T-helper 1 cell (primary cell): Measurements from ENCODE around the gene BDH1.
"Not testable (repeated sequence)": the region's sequence is repeated elsewhere in the genome, so short reads cannot be mapped to it uniquely, and the experiment has no call there.

Experiments
- DNase-seq, 5 donors: peaks; one replicate each; pipeline ENCODE4 v3.0.0-alpha.2; 2012 to 2020

BDH1 gene

DNA sequence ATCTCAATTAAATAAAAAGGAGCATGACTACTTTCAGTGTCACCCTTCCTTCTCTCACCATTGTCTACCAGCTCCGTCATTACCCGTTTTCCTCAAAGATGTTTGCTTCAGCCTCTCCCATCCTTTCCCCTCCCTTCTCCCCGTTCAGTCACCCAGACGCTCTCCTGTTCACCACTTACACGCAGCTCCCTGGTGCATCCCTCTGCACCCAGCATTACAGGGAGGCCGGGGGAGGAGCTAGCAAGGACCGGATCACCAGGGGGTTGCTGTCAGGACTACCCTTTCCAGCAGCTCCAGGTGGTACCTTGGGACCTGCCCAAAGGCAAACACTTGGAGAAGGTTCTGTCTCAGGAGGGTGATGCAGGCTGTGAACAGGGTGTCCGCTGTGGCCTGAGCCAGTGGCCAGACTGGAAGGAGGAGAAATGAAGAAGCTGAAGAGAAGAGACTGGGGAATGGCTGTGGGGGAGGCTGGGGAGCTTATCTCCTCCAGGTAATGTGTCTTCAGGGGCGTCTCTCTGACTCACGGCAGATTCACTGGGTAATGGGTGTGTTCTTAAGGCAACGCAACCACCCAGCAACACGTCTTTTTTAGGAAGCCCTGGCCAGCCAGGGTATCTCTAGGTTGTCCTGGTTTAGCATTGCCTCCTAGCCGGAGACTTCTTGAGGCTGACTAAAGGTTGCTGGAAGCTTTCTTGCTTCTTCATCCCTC is 21.8 kb upstream of the BDH1 start:
- no peak for DNase-seq

DNA sequence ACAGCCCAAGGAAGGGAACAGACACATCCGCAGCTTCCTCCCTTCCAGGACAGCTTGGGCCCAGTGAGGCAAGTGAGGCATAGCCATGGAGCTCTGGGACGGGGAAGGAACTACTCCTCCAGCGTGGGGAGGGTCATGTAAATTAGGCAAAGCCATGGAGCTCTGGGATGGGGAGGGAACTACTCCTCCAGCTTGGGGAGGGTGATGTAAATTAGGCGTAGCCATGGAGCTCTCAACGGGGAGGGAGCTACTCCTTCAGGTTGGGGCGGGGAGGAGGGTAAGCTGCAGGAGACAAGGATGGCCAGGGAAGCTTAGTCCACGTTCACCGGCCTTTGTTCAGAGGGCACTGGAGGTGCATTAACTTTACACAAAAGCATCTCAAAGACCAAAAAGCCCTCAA is 21.1 kb upstream of the BDH1 start:
- DNase-seq: no peak

DNA sequence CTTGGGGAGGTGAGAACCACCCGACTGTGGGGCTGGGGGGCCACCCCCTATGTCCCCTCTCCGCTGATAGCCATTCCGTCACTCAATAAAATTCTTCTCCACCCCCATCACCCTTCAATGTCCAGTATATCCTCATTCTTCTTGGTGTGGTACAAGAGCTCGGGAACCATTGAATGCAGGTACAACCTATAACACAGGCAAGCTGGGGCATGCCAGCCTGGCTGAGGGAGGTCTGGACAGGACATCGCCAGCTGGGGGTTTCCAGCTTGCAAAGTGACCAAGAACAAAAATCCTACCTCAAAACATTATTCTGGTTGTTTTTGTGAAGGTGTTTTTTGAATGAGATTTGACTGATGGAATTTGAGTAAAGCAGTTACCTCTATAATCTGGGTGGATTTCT is 19.6 kb upstream of the BDH1 start:
- no peak for DNase-seq

DNA sequence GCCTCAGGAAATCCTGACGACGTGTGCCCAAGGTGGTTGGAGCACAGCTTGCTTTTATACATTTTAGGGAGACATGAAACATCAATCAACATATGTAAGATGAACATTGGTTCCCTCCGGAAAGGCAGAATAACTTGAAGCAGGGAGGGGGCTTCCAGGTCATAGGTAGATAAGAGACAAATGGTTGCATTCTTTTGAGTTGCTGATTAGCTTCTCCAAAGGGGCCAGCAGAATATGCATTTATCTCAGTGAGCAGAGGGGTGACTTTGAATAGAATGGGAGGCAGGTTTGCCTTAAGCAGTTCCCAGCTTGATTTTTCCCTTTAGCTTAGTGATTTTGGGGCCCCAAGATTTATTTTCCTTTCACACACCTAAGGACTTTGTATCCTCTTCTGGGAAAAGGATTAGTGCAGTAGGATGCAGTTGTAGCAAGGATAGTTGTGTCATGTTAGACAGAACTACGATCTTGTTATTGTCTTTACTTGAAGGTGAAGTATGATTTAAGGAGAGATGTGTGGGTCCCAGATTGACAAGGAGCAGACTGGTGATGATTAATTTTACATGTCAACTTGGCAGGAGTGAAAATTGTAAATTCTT is 18.7 kb upstream of the BDH1 start:
- not testable (repeated sequence) for DNase-seq

DNA sequence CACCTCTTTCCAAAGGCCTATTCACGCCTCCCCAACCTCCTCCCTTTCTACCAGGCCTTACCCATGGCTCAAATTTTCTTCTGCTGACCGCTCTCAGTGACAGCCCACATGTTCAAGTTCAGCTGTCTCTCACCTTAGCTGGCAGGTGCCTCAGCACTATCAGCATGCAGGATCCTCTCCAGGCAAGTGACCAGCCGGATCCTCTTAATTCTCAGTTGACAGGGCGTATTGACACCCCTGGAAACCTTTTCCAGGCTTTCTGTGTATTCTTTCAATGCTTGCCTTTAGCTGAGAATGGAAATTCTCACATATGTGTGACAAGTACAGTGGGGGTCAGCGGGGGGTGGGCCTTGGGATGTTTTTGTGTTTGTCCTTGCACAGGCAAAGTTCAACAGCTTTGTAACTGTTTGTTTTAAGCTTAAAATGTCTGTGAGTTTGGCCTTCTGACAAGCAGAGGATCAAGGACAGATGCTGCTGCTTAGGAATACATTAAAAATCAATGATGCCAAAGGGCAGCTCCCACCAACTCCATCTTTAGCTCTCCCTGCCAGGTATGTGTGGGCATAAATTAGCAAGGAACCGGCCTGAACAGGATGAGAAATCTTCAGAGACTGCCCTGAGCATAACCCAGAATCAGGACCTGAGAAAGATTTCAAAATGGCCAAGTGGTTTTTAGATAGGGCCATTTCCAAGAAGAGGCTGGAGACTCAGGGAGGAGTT is 17.4 kb upstream of the BDH1 start:
- no peak for DNase-seq

DNA sequence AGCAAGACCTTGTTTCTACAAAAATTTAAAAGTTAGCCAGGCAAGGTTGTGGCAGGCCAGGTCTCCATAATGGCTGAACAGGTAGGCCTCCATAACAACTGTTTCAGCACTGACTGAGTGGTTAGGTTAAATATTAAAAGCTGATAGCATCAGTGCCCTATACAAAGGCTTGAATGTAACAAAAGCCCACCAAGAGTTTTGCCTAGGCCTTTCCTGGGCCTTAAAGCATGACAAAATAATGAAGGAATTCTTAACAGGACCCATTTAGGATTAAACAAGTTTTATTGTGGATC is 16.1 kb upstream of the BDH1 start:
- not testable (repeated sequence) for DNase-seq

DNA sequence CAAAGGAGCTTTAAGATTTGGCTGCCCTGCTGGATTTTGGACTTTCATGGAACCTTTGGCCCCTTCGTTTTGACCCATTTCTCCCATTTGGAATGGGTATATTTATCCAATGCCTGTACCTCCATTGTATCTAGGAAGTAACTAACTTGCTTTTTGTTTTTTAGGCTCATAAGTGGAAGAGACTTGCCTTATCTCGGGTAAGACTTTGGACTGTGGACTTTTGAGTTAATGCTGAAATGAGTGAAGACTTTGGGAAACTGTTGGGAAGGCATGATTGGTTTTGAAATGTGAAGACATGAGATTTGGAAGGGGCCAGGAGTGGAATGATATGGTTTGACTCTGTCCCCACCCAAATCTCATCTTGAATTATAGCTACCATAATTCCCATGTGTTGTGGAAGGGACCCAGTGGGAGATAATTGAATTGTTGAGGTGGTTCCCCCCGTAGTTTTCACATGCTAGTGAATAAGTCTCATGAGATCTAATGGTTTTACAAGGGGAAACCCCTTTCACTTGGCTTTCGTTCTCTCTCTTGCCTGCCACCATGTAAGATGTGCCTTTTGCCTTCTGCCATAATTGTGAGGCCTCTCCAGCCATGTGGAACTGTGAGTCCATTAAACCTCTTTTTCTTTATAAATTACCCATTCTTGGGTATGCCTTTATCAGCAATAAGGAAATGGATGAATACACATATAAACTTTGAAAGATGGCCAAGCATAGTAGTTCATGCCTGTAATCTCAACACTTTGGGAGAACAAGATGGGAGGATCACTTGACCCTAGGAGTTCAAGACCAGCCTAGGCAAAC is 15.5 kb upstream of the BDH1 start:
- DNase-seq: not testable (repeated sequence)

DNA sequence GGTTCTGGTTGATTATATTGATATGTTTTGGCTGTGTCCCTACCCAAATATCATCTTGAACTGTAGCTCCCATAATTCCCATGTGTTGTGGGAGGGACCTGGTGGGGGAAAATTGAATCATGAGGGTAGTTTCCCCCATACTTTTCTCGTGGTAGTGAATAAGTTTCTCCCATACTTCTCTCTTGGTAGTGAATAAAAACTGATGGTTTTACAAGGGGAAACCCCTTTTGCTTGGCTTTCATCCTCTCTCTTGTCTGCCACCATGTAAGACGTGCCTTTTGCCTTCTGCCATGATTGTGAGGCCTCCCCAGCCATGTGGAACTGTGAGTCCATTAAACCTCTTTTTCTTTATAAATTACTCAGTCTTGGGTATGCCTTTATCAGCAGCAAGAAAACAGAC is 13.7 kb upstream of the BDH1 start:
- not testable (repeated sequence) for DNase-seq

DNA sequence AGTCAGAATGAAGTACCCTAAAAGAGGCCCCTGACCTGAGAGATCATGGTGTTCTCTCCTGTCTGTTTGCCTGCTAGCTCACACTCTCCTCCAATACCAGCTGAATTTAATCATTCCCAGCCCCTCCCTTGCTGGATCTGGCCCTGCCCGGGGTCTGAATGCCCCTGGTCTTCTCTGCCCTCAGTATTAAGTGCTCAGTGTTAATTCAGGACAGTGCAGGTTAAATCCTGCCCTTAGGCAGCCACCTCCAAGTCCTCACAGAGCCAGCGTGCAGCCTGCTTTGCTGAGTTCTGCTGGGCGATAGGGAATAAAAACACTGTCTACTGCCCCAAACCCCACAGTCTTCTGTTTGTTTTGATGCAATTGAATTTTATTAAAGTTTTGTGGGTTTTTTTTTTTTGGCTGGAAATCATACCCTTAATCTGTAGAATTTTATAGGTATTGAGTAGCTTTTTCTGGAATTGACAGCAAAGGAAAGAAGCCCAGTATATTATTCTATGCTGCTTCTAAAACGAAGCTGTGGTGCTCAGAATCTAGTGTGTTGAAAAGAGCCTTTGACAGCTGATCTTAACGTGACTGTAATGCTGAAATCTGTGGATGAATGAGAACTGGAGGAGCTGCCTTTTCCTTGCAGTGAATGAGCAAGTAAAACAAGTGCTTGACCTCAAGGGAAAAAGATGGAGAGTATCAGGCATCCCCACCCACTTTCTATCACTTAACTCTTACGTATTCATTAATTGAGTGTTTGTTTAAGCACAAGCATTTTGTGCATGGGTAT is 12.3 kb upstream of the BDH1 start:
- no peak for DNase-seq

DNA sequence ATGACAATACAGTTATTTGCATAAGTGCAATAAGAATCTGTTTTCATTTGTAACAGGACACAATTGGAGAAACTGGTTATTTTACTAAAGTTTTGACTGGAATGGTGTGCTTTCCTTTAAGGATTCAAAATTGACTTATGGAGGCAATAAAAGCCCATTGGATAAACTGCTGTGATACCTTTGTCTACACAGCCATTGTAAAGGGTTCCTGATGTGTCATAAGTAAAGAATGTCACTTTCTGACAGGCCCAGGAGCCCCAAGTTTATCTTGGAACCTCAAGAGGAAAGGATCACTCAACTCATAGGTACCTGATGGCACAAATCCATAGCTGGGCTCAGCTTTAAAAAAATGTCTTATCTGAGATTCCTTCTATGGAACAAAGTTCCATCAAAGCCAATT is 10.4 kb upstream of the BDH1 start:
- not testable (repeated sequence) for DNase-seq

DNA sequence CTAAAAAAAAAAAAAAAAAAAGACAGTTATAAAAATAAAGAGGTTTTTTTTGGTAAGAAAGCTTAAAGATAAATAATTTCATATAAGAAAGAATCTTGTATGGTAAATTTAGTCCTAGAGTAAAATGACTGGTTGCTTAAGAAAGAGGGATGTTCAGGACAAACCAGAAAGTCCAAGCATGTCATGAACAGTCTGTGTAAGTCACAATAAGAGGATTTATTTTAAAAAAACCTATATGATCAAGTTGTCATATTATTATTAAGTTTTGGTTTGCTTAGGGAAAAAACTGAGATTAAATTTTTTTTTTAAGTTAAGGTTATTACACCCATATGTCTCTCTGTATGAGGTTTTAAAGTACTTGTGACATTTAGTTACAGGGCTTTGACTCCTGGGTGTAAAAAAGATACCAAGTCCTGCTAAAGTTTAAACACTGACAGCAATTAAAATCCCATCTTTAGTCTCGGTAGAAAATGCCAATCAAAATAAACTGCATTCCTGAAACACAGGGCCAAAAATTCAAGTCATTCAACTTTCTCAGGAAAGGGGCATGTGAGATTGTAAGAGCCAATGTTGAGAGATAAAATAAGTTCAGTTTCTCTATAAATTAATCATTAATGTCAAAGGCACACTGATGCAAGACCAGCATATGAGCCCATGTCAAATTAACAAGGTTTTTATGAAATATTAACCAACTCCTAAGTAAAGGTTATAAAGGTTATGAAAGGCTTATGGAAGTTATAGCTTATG is 8.5 kb upstream of the BDH1 start:
- no peak for DNase-seq

DNA sequence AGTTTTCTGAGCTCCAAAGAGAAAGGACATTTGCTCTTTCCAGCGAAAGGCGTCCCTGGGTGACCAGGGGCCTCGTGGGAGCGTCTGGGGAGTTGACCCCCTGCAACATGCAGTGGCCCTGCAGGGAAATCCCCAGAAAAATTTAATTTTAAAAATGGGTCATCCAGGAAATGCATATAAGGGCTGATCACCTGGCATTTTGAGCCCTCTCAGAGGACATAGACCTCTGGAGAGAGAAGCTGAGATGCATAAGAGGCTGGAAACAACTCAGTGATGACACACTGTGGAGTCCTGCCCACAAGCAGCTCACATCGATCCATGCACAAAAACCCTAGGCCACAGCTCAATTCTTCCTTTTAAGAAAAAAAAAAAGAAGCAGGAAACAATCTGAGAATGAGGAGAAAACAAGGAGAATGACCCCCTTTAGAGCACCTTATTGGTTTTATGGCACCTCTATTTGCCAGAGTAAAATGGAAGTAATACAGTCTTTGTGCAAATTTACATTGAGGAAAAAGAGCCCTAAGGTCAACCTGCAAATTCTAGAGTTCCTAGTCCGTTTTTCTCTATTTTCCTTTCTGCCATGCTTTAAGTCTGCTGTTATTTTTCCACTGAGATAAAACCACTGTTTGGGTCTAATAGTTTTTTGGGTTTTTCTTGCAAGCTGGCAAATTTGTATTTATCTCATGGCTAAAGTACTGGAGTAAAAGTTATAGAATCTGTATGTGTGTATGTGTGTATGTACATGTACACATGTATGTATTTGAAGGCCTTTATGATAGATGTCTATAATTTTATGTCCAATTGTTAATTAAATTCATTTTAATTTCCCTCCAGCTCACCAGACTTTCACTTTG is 6.9 kb upstream of the BDH1 start:
- no peak for DNase-seq

DNA sequence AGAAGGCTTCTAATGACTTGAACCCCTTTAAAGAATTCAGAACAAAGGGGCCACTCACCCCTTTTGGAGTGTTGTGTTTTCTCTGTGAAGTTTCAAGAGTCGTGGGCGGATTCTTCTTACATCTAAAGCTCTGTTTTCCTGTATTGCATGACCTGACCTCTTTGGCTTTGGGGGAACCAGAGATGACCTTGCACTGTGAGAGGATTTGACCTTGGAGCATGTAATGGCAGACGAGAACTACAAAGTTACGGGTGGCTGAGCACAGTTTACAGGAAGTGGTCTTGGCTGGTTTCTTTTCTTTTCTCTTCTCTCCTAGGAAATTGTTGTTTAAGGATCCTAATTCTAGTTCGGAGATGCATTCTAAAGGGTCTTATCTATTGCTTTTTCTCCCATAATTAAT is 6.2 kb upstream of the BDH1 start:
- DNase-seq: no peak

DNA sequence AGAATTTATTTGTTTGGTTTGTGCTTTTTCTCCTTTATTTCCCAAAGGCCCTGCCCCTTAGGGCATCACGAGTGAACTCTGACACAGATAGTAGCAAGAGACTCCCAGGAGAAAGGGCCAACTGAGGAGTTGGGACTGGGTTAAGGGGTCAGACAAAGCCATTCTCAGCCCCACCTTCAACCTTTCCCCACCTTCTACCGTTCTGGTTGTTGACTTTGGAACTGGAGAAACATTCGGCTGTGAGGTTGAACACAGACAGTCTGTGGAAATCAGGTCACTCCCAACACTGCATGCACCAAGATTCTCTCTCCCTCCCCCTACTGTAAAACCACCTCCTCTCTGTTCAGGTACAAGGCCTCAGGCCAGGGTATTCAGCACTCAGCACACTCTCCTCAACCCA is 3.9 kb upstream of the BDH1 start:
- DNase-seq: no peak

DNA sequence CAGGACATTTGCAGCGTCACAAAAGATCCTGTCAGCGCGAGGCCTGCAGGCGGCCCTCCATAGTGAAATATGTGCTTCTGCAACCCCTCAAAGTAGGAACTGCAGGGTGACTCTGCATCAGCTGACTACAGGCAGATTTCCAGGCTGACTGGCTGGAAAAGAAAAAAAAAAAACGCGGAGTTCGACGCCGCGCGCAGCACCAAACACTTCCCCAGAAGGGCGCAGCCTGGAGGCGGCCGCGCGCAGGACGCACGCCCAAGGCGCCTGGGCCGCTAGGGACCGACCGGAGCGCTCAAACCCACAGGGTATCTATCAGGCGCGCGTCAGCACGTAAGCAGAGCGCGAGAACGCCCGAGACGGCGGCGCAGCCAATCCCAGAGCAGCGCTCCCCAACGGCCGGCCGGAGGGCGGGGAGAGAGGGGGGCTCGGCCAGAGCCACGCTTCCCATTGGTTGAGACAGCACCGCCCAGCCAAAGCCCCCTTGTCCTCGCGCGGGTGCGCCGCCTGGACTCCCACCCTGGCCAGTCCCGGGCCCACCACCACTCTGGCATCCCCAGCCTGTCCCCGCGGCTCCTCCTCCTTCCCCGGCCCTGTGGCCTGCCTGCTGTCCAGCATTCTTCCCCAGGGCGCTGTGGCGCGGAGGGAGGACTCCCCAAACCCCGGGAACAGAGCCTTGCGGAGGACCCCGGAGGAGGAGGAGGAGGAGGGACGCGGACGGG is 1.0 kb downstream of the BDH1 start:
- DNase-seq: peak; percentile 72 to 96 (median 82)

DNA sequence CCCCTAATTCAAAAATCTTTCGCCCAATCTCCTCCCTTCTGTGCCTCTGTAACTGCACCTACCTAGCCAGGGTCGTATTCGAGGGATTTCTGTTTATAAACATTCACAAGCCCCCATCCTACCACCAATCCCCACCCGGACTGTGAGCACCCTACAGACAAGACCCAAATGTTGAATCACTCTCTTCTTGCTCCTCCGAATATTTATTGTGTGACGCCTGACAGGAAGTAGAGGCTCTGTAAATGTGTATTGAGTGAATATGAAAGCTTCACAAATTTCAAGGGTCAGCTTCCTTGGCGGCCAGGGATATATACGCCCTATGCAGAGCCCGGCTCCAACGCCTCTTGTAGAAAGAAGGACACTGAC is 1.6 kb downstream of the BDH1 start:
- no peak for DNase-seq

DNA sequence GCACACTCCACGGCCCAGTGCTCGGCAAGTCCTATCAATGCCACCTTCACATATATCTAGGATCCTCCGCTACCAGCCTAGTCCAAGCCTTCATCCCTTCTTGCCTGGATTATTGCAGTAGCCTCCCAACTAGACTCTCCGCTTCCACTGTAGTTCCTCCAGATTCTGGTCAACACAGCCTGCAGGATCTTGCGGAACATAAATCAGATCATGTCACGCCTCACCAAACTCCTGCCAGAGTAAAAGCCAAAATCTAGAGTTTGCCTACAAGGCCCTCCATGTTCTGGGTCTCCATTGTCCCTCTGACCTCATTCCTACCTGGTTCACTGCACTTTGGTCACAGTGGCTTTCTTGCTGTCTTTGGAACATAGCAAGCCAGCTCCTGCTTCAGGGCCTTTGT is 3.6 kb downstream of the BDH1 start:
- DNase-seq: no peak

DNA sequence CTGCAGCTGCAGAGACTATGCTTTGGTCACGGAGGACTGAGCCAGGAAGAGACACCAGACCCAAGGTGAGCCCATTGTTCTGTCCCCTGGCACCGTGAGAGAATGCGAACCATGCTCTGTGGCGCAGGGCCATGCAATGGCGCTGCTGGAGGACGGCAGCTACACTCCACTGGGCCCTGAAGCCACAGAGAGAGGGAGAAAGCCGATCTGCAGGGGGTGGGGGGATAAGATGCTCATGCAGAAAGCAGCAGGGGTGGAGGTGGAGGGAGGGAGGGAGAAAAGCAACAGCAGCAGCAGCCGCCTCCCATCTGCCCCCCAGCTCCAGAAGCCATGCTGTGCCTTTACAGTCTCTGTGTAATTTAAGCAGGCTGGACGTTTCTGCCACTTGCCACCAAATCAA is 5.3 kb downstream of the BDH1 start:
- DNase-seq: no peak

DNA sequence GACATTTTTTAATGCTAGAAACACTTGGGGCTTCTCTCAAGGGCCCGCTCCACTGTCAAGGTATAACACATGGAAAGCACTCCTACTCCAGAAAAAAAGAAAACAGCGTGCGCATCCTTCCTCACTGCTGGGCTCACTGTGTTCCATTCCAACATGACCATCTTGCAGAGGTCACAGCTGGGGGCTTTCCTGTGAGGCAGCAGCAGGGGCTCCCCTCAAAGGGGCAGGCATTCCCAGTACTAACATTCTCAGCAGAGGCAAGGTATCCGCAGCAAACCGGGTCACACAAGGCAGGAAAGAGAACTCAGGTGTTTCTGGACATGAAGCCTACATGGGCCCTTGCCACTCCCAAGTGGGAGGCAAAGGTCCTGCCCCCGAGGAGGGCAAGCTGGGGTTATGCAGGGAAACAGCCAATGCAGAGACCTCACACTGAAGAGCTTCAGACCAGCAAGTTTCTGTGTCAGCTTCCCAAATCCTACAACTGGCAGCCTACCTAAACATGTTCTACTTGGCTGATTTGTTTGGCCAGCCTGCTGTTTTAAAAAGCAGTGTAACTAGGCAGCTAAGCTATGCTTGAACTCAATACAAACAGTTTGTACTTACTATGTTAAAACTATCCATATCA is 6.4 kb downstream of the BDH1 start:
- no peak for DNase-seq
